Ectodermal cell (in vitro differentiated cells): ENCODE measurements around the gene PEX10.

Experiments used
- H3K27ac ChIP-seq: 2 replicates; pipeline ENCODE4 v1.7.0; 2013; ENCODE audit warnings: mild to moderate bottlenecking, low read depth, low read length; ENCODE audit not compliant: insufficient read depth, poor library complexity, severe bottlenecking
- H3K27me3 ChIP-seq: 2 replicates; pipeline ENCODE4 v1.7.0; 2013; ENCODE audit warnings: mild to moderate bottlenecking, low read length; ENCODE audit not compliant: insufficient read depth, control insufficient read depth, poor library complexity, severe bottlenecking
- H3K36me3 ChIP-seq: one replicate; pipeline ENCODE4 v1.7.0; 2013; ENCODE audit warnings: low read length; ENCODE audit not compliant: control insufficient read depth, insufficient read depth
- H3K4me1 ChIP-seq: one replicate; pipeline ENCODE4 v1.7.0; 2013; ENCODE audit warnings: low read length; ENCODE audit not compliant: control insufficient read depth, insufficient read depth
- H3K4me3 ChIP-seq: 2 replicates; pipeline ENCODE4 v1.7.0; 2013; ENCODE audit warnings: low read depth, low read length, control low read depth; ENCODE audit not compliant: insufficient read depth
- H3K9me3 ChIP-seq: 2 replicates; pipeline ENCODE4 v1.7.0; 2013; ENCODE audit warnings: mild to moderate bottlenecking, low read length, moderate library complexity; ENCODE audit not compliant: control insufficient read depth
- WGBS, 2 experiments: methylation state at CpG; one replicate each; pipeline ENCODE4 v1.1.7; 2013; ENCODE audit warnings: missing lambda C conversion rate in 2 of 2; 5-methylcytosine and 5-hydroxymethylcytosine counted together

The PEX10 gene

DNA sequence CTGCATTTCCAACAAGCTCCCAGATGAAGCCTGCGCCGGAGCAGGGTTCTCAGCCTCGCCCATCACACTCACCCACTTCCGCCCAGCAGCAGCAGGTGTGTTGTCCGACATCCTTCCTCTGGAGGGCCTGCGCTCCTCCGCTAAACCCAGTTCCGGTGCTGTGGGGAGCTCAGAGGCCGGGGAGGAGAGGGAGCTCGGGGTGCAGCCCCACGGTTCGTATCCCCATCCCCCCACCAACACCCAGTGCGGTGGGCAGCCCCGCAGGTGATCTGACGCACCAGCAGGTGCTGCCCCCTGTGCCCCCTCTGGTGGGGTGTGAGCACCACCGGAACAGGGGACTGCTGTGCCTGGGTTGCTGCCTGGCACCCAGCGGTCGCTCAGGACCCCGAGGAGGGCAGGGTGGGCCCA is 3.4 kb upstream of the PEX10 start:
- 91 to 93% methylated on average over 19 of the region's 19 CpGs for WGBS, 2 experiments
- Histone ChIP-seq H3K9me3 (no peaks in the 10 kb centered on the region), H3K27ac (no peak overlapping the region), H3K4me3 (no peak overlapping the region), H3K36me3 (no peaks in the 10 kb centered on the region), H3K27me3 (peaks cover 5% of the 10 kb centered on the region), H3K4me1 (peaks cover 26% of the 10 kb centered on the region)

DNA sequence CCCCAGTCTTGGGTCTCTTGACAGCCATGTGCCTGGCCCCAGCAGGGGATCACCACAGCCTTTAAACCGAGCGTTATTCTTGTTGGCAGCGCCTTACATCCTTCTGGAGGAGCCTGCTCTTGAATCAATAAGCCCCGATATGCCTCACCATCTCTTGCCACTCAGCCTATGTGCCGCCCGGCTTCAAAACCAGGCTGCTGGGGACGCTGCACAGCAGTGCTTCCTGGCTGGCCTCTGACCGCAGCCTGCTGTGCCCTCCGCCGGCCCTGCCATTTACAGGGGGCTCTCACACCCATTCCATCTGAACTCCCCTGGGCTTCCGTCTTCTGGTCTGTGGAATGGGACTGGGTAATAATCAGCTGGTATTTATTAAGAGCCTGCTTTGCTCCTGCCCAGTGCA is 3.0 kb upstream of the PEX10 start:
- H3K4me3 ChIP-seq: no peak overlapping the region
- peaks cover 26% of the 10 kb centered on the region for H3K4me1 ChIP-seq
- H3K9me3 ChIP-seq: no peaks in the 10 kb centered on the region
- 75 to 83% methylated on average over 11 of the region's 11 CpGs for WGBS, 2 experiments
- H3K36me3 ChIP-seq: no peaks in the 10 kb centered on the region
- no peak overlapping the region for H3K27ac ChIP-seq
- peaks cover 5% of the 10 kb centered on the region for H3K27me3 ChIP-seq

GRCh38 chr1:2414297-2414958 is 2.1 kb upstream of the PEX10 start:
- Histone ChIP-seq H3K4me3 (no peak overlapping the region), H3K36me3 (no peaks in the 10 kb centered on the region), H3K27ac (no peak overlapping the region), H3K9me3 (no peaks in the 10 kb centered on the region), H3K27me3 (peaks cover 5% of the 10 kb centered on the region), H3K4me1 (peaks cover 26% of the 10 kb centered on the region)
- 7 to 12% methylated on average over 24 to 25 of the region's 25 CpGs for WGBS, 2 experiments

DNA sequence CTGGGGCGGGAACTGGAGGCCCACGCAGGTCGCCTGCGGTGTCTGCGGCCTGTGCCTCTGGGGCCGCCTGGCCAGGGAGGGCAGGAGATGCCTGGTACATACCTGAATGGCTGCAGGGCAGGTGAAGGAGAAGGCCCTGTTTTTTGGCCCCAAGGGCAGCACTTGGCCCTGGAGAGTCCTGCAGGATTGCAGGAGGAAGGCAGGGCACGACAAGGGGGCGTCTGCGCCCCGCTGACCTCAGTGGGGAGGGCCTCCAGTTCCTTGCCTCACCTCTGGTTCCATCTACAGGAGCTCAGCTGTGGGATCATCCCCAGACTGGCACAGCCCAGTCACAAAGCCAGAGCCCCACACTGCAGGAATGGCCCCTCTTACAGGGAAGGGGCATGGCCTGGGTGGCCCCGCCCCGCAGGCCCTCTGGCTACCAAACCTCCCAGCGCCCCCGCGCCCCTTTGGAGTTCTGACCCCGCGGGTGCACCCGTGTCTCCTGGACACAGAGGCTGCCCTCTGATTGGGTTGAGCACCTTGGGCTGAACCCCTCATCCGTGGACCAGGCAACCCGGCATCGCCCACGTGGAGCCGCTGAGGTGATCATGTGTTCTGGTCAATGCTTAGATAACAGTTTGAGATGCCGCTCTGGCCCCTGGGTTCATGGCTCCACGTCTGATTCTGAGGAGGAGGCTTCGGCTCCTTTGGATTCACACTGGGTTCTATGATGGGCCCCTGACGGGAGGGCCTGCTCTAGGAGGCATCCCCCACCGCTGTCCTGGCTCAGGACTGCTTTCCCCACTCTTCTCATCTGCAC is 1.3 kb upstream of the PEX10 start:
- 59 to 60% methylated on average over 28 of the region's 28 CpGs for WGBS, 2 experiments
- Histone ChIP-seq H3K27me3 (peaks cover 5% of the 10 kb centered on the region), H3K36me3 (no peaks in the 10 kb centered on the region), H3K4me1 (peaks cover 26% of the 10 kb centered on the region), H3K9me3 (no peaks in the 10 kb centered on the region), H3K27ac (no peak overlapping the region), H3K4me3 (peak overlapping the region; percentile 91)

DNA sequence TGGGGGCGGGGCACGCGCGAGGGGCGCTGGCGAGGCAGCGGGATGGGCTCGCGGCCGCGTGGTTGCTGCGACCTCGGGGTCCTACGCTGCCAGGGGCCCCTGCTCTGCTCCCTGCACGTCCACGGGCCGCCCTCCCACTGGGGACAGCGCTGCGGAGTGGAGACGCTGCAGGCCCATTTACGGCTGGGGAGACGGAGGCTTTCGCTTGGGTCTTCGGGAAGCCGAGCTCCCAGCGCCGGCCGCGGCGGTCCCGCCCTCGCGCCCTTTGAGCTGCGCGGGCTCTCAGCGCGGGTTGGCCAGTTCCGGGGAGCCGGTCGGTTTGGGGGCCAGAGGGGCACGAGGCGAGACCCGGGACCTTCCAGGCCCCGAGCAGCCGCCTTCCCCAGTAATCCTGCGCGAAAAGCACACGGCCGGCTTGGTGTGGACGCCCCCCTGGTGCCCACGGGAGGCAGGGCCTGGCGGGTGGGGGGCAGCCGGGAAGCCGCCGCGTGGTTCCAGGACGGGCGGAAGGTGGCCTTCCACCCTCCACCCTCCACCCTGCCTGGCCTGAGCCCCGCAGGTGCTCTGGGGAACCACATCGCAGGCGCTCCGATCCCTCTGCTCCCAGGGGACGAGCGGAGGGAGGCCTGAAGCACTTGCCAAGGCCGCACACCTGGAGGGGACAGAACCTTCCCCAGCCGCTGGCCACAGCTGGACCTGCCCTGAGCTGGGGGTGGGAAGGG is 570 bp upstream of the PEX10 start:
- no peaks in the 10 kb centered on the region for H3K9me3 ChIP-seq
- H3K4me1 ChIP-seq: peaks cover 21% of the 10 kb centered on the region
- 3 to 4% methylated on average over 66 of the region's 66 CpGs for WGBS, 2 experiments
- H3K27me3 ChIP-seq: peaks cover 5% of the 10 kb centered on the region
- peak overlapping the region; percentile 36 for H3K27ac ChIP-seq
- H3K4me3 ChIP-seq: peak overlapping the region; percentile 91
- H3K36me3 ChIP-seq: no peaks in the 10 kb centered on the region

GRCh38 chr1:2411801-2412394 is 466 bp downstream of the PEX10 start:
- Histone ChIP-seq H3K27ac (no peak overlapping the region), H3K9me3 (no peaks in the 10 kb centered on the region), H3K4me3 (peak overlapping the region; percentile 91), H3K27me3 (peaks cover 5% of the 10 kb centered on the region), H3K36me3 (no peaks in the 10 kb centered on the region), H3K4me1 (peaks cover 21% of the 10 kb centered on the region)
- WGBS, 2 experiments: 10% methylated on average over 38 of the region's 38 CpGs

GRCh38 chr1:2409745-2410144 is 2.6 kb downstream of the PEX10 start:
- 94 to 95% methylated on average over 12 of the region's 12 CpGs for WGBS, 2 experiments
- peaks cover 5% of the 10 kb centered on the region for H3K27me3 ChIP-seq
- H3K4me3 ChIP-seq: no peak overlapping the region
- H3K36me3 ChIP-seq: no peaks in the 10 kb centered on the region
- peaks cover 21% of the 10 kb centered on the region for H3K4me1 ChIP-seq
- H3K27ac ChIP-seq: no peak overlapping the region
- H3K9me3 ChIP-seq: no peaks in the 10 kb centered on the region

DNA sequence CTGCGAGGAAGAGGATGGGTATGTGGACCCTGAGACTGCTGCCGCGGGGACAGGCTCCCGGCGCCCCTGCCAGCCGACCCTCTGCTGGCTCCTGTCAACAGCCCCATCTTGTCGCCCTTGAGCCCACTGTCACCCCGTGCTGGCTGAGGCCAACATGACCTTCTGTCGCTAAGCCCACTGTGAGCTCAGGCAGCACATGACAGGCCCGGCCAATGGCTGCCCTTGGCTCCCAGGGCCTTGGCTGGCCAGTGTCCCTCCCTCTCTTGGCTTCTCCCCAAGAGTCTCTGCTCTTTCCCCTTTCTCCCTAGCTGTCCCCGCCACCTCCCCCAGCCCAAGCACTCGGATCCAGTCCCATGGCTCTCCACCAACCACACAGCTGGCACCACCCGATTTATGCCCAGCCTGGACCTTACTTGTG is 3.5 kb downstream of the PEX10 start:
- Histone ChIP-seq H3K36me3 (peaks cover 2% of the 10 kb centered on the region), H3K4me3 (no peak overlapping the region), H3K27me3 (peaks cover 5% of the 10 kb centered on the region), H3K9me3 (no peaks in the 10 kb centered on the region), H3K4me1 (peaks cover 16% of the 10 kb centered on the region), H3K27ac (no peak overlapping the region)
- WGBS, 2 experiments: 90 to 91% methylated on average over 13 of the region's 13 CpGs

- peaks cover 4% of the 10 kb centered on the region for H3K36me3 ChIP-seq
- H3K9me3 ChIP-seq: no peaks in the 10 kb centered on the region
- WGBS, 2 experiments: 94 to 96% methylated on average over 24 of the region's 24 CpGs
- peaks cover 12% of the 10 kb centered on the region for H3K4me1 ChIP-seq
- H3K4me3 ChIP-seq: no peak overlapping the region
- H3K27ac ChIP-seq: no peak overlapping the region
- H3K27me3 ChIP-seq: peaks cover 4% of the 10 kb centered on the region
Observed at GRCh38 chr1:2408456-2408855, 3.9 kb downstream of the PEX10 start.

GRCh38 chr1:2407991-2408275 is 4.4 kb downstream of the PEX10 start:
- H3K36me3 ChIP-seq: peaks cover 9% of the 10 kb centered on the region
- no peak overlapping the region for H3K27ac ChIP-seq
- H3K27me3 ChIP-seq: no peaks in the 10 kb centered on the region
- H3K4me1 ChIP-seq: peaks cover 7% of the 10 kb centered on the region
- H3K4me3 ChIP-seq: no peak overlapping the region
- no peaks in the 10 kb centered on the region for H3K9me3 ChIP-seq
- WGBS, 2 experiments: 96 to 97% methylated on average over 8 of the region's 8 CpGs
